Stimulated activated CD4-positive, alpha-beta T cell treated with anti-CD3 and anti-CD28 coated beads, Interleukin-15, amount 100 ng/mL, for 48 hours (primary cell): ENCODE data around the gene SLC35A3.

Experiments
- DNase-seq, 2 donors: peaks; one replicate each; pipeline ENCODE4 v3.0.0-alpha.2; 2020; ENCODE audit warnings: low read depth in 2 of 2

SLC35A3 gene

DNA sequence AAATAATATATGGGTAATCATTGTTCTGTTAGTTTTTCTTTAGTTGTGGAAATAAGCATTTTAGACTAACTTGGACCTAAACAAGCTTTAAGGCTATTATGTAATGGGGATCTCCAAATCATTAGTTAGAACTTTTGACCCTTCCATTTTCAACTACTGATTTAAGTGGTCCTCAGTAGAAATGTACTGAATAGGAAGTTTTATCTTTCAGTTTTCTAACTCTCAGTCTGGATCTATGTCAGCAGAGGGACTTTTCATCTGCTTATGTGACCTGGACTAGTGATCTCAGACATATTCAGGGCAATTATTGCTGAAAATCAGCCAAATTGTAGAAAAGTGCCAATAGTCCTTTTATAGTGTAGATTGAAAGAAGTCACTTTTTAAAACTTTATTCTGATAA, 106.9 kb downstream of the SLC35A3 start:
- no peak for DNase-seq

- no peak for DNase-seq
These were observed 107.7 kb downstream of the SLC35A3 start for GRCh38 chr1:100077531-100077930.

- no peak for DNase-seq
These were observed 110.5 kb downstream of the SLC35A3 start for GRCh38 chr1:100080331-100080730.
